ENCODE results near the gene MANEAL. TPM values are rescaled to one million over a fixed set of nuclear protein-coding genes. Genes with fewer than 3 reads are reported as not detected.

Gene MANEAL
- total RNA-seq, 1 donor from 2014 or later, result 4.0 TPM

DNA sequence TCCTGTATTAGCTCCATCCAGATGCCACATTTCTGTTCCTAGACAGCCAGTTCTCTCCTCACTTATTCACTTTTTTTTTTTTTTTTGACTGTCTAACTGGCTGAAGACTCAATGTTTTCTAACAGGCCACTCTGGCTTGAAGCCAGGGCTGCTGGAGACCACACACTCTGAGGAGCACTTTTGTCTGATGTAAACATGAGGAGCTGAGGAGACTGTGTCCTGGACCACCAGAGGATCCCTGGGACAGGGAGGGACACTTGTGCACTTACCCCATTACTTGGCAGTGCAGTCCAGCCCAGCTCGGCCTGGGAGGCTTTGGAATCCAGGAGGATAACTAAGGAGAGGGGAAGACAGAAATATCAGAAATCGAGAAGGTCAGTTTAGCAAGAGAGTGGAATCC lies 31.1 kb upstream of the MANEAL start:
- H3K27ac Mint-ChIP-seq (ENCODE audit: unreplicated experiment), result no peak overlapping the region
- peaks cover 2% of the 10 kb centered on the region for H3K36me3 Mint-ChIP-seq (ENCODE audit: low read depth)
- peaks cover 9% of the 10 kb centered on the region for H3K4me1 Mint-ChIP-seq (ENCODE audit: low read depth)
- TF ChIP-seq CTCF (IDR thresholded peaks at IDR 0.05), result no peak
- DNase-seq (ENCODE audit: low spot score), result no peak
- peaks cover 49% of the 10 kb centered on the region for H3K27me3 Mint-ChIP-seq (ENCODE audit: low read depth)
- no peaks in the 10 kb centered on the region for H3K9me3 Mint-ChIP-seq (ENCODE audit: low read depth)
- no peak overlapping the region for H3K4me3 Mint-ChIP-seq (ENCODE audit: unreplicated experiment)

DNA sequence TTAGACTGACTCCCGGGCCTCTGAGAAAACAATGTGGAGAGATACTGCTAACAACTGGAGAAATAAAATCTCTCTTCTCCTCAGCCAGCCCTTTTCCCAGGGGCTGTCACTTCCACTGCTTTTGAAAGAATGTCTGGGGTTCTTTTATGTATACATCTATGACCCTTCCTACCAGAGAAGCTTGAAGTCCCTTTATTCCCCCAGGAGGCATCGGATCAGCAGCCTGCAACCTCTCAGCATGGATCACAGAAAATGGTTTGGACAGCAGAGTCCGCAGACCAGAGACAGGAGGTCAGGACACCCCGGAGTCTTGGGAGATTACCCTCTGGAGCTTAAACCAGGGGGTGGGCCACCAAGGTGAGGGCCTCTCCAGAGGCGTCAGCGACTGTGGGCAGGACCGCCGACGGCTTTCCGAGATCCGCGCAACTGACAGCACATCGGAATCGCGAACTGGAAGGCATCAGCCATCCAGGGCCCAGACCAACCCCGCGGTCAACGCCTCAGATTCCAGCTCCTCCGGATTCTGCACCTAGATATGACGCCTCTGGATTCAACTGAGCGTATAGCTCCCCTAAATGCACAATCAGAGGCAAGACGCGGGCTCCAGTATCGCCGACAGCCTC lies 29.7 kb upstream of the MANEAL start:
- no peak overlapping the region for H3K27ac Mint-ChIP-seq (ENCODE audit: unreplicated experiment)
- no peak overlapping the region for H3K4me3 Mint-ChIP-seq (ENCODE audit: unreplicated experiment)
- H3K36me3 Mint-ChIP-seq (ENCODE audit: low read depth), result peaks cover 2% of the 10 kb centered on the region
- peaks cover 57% of the 10 kb centered on the region for H3K27me3 Mint-ChIP-seq (ENCODE audit: low read depth)
- no peak for TF ChIP-seq CTCF (IDR thresholded peaks at IDR 0.05)
- no peak for DNase-seq (ENCODE audit: low spot score)
- H3K9me3 Mint-ChIP-seq (ENCODE audit: low read depth), result no peaks in the 10 kb centered on the region
- peaks cover 9% of the 10 kb centered on the region for H3K4me1 Mint-ChIP-seq (ENCODE audit: low read depth)

DNA sequence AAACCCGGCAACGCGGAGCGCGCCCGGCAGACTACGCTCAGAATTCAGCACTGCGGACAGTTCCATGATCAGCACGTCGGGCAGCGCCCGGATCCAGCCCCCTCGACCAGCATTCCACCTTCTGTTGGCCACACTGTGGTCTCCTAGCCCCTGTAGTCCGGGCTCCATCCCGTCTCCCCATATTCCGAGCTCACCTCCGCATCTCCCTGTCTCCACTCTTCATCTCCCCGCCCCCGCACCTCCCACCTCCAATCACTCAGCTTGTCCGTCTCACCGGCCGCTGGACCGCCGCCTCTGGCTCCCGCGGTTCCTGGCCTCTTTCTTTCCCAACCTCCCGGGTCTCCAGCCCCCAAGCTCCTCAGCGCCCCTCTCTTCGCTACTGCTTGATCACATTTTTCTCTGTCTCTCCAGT lies 29.2 kb upstream of the MANEAL start:
- TF ChIP-seq CTCF (IDR thresholded peaks at IDR 0.05), result no peak
- Mint-ChIP-seq H3K27ac (ENCODE audit: unreplicated experiment) (no peak overlapping the region), H3K4me3 (ENCODE audit: unreplicated experiment) (no peak overlapping the region), H3K9me3 (ENCODE audit: low read depth) (no peaks in the 10 kb centered on the region), H3K36me3 (ENCODE audit: low read depth) (peaks cover 2% of the 10 kb centered on the region), H3K4me1 (ENCODE audit: low read depth) (peaks cover 9% of the 10 kb centered on the region), H3K27me3 (ENCODE audit: low read depth) (peaks cover 63% of the 10 kb centered on the region)
- DNase-seq (ENCODE audit: low spot score), result no peak

DNA sequence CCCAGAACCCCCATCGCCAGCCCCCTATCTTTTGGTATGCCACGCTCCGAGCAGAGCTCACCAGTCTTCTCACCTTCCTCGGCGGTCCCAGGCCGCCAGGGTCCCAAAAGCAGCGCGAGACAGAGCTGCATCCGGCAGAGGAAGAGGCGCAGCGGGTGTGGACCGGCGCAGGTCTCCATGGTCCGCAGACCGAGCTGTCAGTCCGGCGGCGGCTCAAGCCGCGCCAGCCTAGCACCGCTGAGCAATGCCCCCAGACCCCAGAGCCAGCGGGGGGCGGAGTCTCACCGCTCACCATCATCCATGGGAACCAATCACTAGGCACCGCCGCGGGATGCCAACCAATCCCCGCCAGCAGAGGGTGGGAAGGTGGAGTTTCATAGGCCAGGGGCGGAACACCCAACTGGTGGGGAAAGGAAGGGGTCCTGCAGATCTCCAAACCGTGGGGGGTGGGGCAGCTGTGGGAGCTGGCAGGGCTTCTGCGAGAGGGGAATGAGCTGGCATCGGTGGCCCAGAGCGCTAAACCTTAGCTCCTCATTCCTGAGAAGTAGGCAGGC lies 28.7 kb upstream of the MANEAL start, which contains the start of gene EPHA10:
TSS of gene EPHA10 (minus strand) at position 233 of the 554 bp plus-strand sequence. CDS start at position 179, 54 bp downstream.
- Mint-ChIP-seq H3K4me3 (ENCODE audit: unreplicated experiment) (no peak within 1 kb of the TSS), H3K36me3 (ENCODE audit: low read depth) (peaks cover 2% of the 10 kb centered on the region), H3K9me3 (ENCODE audit: low read depth) (no peaks in the 10 kb centered on the region), H3K27me3 (ENCODE audit: low read depth) (peaks cover 65% of the 10 kb centered on the region), H3K27ac (ENCODE audit: unreplicated experiment) (no peak within 1 kb of the TSS), H3K4me1 (ENCODE audit: low read depth) (peaks cover 9% of the 10 kb centered on the region)
- DNase-seq (ENCODE audit: low spot score), result no peak
- no peak for TF ChIP-seq CTCF (IDR thresholded peaks at IDR 0.05)

DNA sequence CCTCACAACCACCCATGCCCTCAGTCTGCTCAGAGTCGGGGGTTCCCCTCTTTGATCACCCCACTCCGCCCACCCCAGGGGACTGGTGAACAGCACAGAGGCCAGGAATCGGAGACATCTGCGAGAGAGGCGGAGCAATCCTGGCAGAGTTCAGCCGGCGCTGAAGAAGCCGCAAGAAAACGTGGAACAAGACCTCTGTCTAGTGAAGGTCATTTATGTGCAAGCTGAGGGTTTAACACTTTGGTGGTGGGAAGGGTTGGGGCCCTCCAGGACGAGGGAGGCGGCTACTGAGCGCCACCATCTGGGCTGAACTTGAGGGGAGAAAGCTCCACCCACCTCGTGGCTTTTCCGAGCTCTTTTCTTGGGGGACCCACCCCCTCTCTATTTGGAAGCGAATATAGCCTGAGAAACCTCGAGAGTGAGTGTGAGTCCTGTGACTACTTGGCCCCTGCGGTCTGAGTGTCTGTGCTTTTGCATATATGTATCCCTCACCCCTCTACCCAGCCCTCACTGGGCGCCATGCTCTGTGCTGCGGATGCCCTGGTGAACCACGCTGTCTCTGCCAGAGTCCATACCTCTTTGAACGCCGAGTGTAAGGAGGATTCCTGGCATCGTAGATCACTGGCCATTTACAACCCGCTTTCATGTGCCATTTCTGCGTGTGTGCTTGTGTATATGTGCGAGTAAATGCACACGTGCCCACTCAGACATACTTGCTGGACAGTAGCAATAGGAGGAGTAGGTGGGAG lies 27.6 kb upstream of the MANEAL start:
- H3K4me3 Mint-ChIP-seq (ENCODE audit: unreplicated experiment), result no peak overlapping the region
- H3K36me3 Mint-ChIP-seq (ENCODE audit: low read depth), result peaks cover 2% of the 10 kb centered on the region
- H3K27ac Mint-ChIP-seq (ENCODE audit: unreplicated experiment), result no peak overlapping the region
- H3K9me3 Mint-ChIP-seq (ENCODE audit: low read depth), result no peaks in the 10 kb centered on the region
- TF ChIP-seq CTCF (IDR thresholded peaks at IDR 0.05), result no peak
- no peak for DNase-seq (ENCODE audit: low spot score)
- H3K4me1 Mint-ChIP-seq (ENCODE audit: low read depth), result peaks cover 9% of the 10 kb centered on the region
- H3K27me3 Mint-ChIP-seq (ENCODE audit: low read depth), result peaks cover 72% of the 10 kb centered on the region
